Right lobe of liver (tissue), 4 donors: ENCODE measurements around the gene ABI3.

Source experiments
- CTCF ChIP-seq, 4 donors: fragments of 200-600 bp in 3 of 4; fragments of 450-650 bp in 1 of 4; IDR thresholded peaks; one replicate each; pipeline versions ENCODE4 v1.5.1 to v1.8.0; 2016 to 2022; ENCODE audit warnings: antibody characterized with exemption in 4 of 4, mild to moderate bottlenecking in 2 of 4
- POLR2A ChIP-seq: fragments of 450-650 bp; IDR thresholded peaks from one replicate; pipeline ENCODE4 v1.6.1; 2017; ENCODE audit warnings: antibody characterized with exemption, mild to moderate bottlenecking
- donor health status: DM: no; HTN: no; CAD: no.
- donor health status: DM: no; HTN: no; CAD: no.
- donor health status: DM: no; HTN: yes; CAD: no.

DNA sequence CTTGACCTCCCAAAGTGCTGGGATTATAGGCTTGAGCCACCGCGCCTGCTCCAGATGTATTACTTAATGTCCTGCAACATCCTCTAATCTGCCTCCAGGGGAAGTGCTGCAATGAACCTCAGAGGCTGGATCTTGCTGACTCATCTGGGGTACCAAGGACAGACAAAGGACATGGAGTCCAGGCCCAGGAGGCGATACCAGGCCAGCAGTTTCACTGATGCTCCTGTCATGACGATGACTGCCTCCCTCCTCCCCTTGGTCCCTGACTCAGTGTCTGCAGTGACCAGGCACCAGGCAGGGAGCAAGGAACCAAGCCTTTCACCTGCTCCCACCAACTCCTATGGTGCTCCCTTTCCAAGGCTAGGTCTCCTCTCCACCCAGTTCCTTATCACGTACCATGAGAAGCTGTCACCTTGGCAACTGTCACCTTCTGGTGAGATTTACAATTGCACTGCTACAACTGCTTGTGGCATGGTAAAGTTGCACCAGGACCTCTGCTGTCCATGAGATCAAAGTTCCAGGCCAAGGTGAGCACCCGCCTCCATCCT is 41.7 kb downstream of the ABI3 start:
- TF ChIP-seq POLR2A (no peak), CTCF (IDR thresholded peaks at IDR 0.05) (no peak)
